Cardiac muscle cell (in vitro differentiated cells and primary cell): ENCODE results near the gene NPAS3. TPM values are rescaled to one million over a fixed set of nuclear protein-coding genes. Genes with fewer than 3 reads are reported as not detected.

Experiments used
- DNase-seq, 2 donors: peaks; one replicate each; pipeline versions ENCODE4 v3.0.0 to v3.0.0-alpha.2; 2010 to 2017; ENCODE audit warnings: low read depth in 1 of 2, low spot score in 1 of 2
- H3K27ac ChIP-seq: fragments of 200-600 bp; sonication (generic); 2 replicates; pipeline ENCODE4 v1.5.1; 2016
- H3K27me3 ChIP-seq: fragments of 200-600 bp; sonication (generic); 2 replicates; pipeline ENCODE4 v1.6.0; 2016; ENCODE audit warnings: control low read depth
- H3K36me3 ChIP-seq: fragments of 200-600 bp; sonication (generic); 2 replicates; pipeline ENCODE4 v1.5.1; 2016; ENCODE audit warnings: control low read depth
- H3K4me1 ChIP-seq: fragments of 200-600 bp; sonication (generic); 2 replicates; pipeline ENCODE4 v1.8.1; 2017; ENCODE audit warnings: low read depth, mild to moderate bottlenecking, mixed run types
- H3K4me3 ChIP-seq: fragments of 200-600 bp; sonication (generic); 2 replicates; pipeline ENCODE4 v1.5.1; 2016; ENCODE audit warnings: mild to moderate bottlenecking
- H3K9me3 ChIP-seq: fragments of 200-600 bp; sonication (generic); 2 replicates; pipeline ENCODE4 v1.5.1; 2017; ENCODE audit warnings: low read depth, mild to moderate bottlenecking, control low read depth
- polyA plus RNA-seq: library from polyadenylated mRNA; unstranded; fragments of >200 nt; fragmentation: Nextera tagmentation; extraction: Ambion mirVana; gene quantifications from 2 replicates; pipeline ENCODE4 v1.2.1, GENCODE V29; 2016
- total RNA-seq: library from RNA; depleted of rRNA; stranded (reverse); fragments of >200 nt; gene quantifications from 2 replicates; pipeline ENCODE4 v1.2.3, GENCODE V29; 2016
- TF ChIP-seq, protein P1 (sequence below): IDR thresholded peaks from 2 replicates; pipeline ENCODE4 v1.5.1; 2012; ENCODE audit warnings: low read depth, mild to moderate bottlenecking, low read length

NPAS3 gene
- total and polyA plus RNA-seq, 2 experiments from 2014 or later, result 0.18 TPM

GRCh38 chr14:33491112-33491511, 552.4 kb downstream of the NPAS3 start:
- Histone ChIP-seq H3K36me3 (no peaks in the 10 kb centered on the region), H3K27ac (no peak overlapping the region), H3K4me3 (no peak overlapping the region), H3K27me3 (no peaks in the 10 kb centered on the region), H3K9me3 (no peaks in the 10 kb centered on the region), H3K4me1 (no peaks in the 10 kb centered on the region)
- no peak for DNase-seq
- TF ChIP-seq, protein P1, sequence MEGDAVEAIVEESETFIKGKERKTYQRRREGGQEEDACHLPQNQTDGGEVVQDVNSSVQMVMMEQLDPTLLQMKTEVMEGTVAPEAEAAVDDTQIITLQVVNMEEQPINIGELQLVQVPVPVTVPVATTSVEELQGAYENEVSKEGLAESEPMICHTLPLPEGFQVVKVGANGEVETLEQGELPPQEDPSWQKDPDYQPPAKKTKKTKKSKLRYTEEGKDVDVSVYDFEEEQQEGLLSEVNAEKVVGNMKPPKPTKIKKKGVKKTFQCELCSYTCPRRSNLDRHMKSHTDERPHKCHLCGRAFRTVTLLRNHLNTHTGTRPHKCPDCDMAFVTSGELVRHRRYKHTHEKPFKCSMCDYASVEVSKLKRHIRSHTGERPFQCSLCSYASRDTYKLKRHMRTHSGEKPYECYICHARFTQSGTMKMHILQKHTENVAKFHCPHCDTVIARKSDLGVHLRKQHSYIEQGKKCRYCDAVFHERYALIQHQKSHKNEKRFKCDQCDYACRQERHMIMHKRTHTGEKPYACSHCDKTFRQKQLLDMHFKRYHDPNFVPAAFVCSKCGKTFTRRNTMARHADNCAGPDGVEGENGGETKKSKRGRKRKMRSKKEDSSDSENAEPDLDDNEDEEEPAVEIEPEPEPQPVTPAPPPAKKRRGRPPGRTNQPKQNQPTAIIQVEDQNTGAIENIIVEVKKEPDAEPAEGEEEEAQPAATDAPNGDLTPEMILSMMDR, result no peak

DNA sequence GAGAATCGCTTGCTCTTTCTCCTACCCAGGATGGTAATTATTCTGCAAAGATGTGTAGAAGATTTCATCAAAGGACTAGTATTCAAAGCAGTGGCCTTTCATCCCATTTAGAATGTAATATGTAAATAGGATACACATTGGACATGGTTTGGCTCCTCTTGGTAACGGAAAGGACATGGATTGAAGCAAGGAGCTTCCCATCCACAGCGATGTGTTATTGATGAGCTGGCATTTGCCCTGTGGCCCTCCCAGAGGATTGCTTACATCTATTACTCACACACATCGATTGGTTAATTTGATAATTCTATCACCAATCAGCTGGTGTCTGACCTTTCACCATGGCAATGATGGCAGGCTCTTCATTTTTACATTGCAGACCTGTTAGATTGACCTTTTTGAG, 553.8 kb downstream of the NPAS3 start:
- H3K4me1 ChIP-seq, result no peaks in the 10 kb centered on the region
- H3K9me3 ChIP-seq, result no peaks in the 10 kb centered on the region
- no peaks in the 10 kb centered on the region for H3K27me3 ChIP-seq
- TF ChIP-seq, protein P1, result no peak
- no peak overlapping the region for H3K4me3 ChIP-seq
- H3K27ac ChIP-seq, result no peak overlapping the region
- no peak for DNase-seq
- no peaks in the 10 kb centered on the region for H3K36me3 ChIP-seq

- no peak overlapping the region for H3K4me3 ChIP-seq
- no peaks in the 10 kb centered on the region for H3K27me3 ChIP-seq
- no peaks in the 10 kb centered on the region for H3K4me1 ChIP-seq
- DNase-seq, result no peak
- H3K36me3 ChIP-seq, result no peaks in the 10 kb centered on the region
- H3K27ac ChIP-seq, result no peak overlapping the region
- TF ChIP-seq, protein P1, result no peak
- H3K9me3 ChIP-seq, result no peaks in the 10 kb centered on the region
Observed at GRCh38 chr14:33493266-33493665, 554.6 kb downstream of the NPAS3 start.

- TF ChIP-seq, protein P1, result no peak
- no peak for DNase-seq
- Histone ChIP-seq H3K27me3 (no peaks in the 10 kb centered on the region), H3K4me3 (no peak overlapping the region), H3K4me1 (no peaks in the 10 kb centered on the region), H3K9me3 (no peaks in the 10 kb centered on the region), H3K27ac (no peak overlapping the region), H3K36me3 (no peaks in the 10 kb centered on the region)
Observed at GRCh38 chr14:33493990-33494389, 555.3 kb downstream of the NPAS3 start.

GRCh38 chr14:33499687-33500086, 561.0 kb downstream of the NPAS3 start:
- no peaks in the 10 kb centered on the region for H3K4me1 ChIP-seq
- no peak overlapping the region for H3K4me3 ChIP-seq
- no peaks in the 10 kb centered on the region for H3K36me3 ChIP-seq
- TF ChIP-seq, protein P1, result no peak
- no peak for DNase-seq
- no peak overlapping the region for H3K27ac ChIP-seq
- no peaks in the 10 kb centered on the region for H3K27me3 ChIP-seq
- H3K9me3 ChIP-seq, result no peaks in the 10 kb centered on the region
